GM18909 (cell line): Measurements from ENCODE around the gene GPR157.

Experiments used
- ATAC-seq: cut with Tn5 transposase; IDR thresholded peaks from one replicate; pipeline ENCODE4 v1.9.1; 2021; ENCODE audit warnings: mild to moderate bottlenecking; ENCODE audit not compliant: unreplicated experiment, poor library complexity

GPR157 gene

GRCh38 chr1:9093581-9093980, 35.3 kb downstream of the GPR157 start:
- ATAC-seq: no peak

GRCh38 chr1:9093091-9093490, 35.8 kb downstream of the GPR157 start:
- ATAC-seq: no peak

- no peak for ATAC-seq
These were observed 40.1 kb downstream of the GPR157 start for GRCh38 chr1:9088807-9089206.

GRCh38 chr1:9087411-9088125, 41.3 kb downstream of the GPR157 start:
- no peak for ATAC-seq

GRCh38 chr1:9086796-9087195, 42.1 kb downstream of the GPR157 start:
- ATAC-seq: no peak

GRCh38 chr1:9086045-9086444, 42.9 kb downstream of the GPR157 start:
- ATAC-seq: no peak

- ATAC-seq: no peak
These were observed 43.5 kb downstream of the GPR157 start for GRCh38 chr1:9085306-9085940.

- ATAC-seq: no peak
These were observed 44.0 kb downstream of the GPR157 start for GRCh38 chr1:9084906-9085305.

GRCh38 chr1:9081473-9081872, 47.4 kb downstream of the GPR157 start:
- ATAC-seq: no peak

- ATAC-seq: peak; percentile 10
These were observed 48.1 kb downstream of the GPR157 start for GRCh38 chr1:9080705-9081291.

- ATAC-seq: peak; percentile 54
These were observed 48.8 kb downstream of the GPR157 start for GRCh38 chr1:9079988-9080704.

- ATAC-seq: no peak
These were observed 50.0 kb downstream of the GPR157 start for GRCh38 chr1:9078752-9079500.

- peak; percentile 37 for ATAC-seq
These were observed 50.7 kb downstream of the GPR157 start for GRCh38 chr1:9078015-9078751.

- ATAC-seq: no peak
These were observed 53.9 kb downstream of the GPR157 start for GRCh38 chr1:9075022-9075421.

- ATAC-seq: no peak
These were observed 55.8 kb downstream of the GPR157 start for GRCh38 chr1:9073143-9073542.

GRCh38 chr1:9071554-9072235, 57.2 kb downstream of the GPR157 start:
- ATAC-seq: no peak

GRCh38 chr1:9070486-9070885, 58.4 kb downstream of the GPR157 start:
- no peak for ATAC-seq

GRCh38 chr1:9069326-9070100, 59.4 kb downstream of the GPR157 start, which contains the start of gene SLC2A5:
TSS of gene SLC2A5 (minus strand) at chr1:9069635. CDS start at chr1:9069536, 99 bp downstream.
- peak; percentile 93 for ATAC-seq
